ENCODE results near the gene ZNF787.
"Not testable (repeated sequence)": the region's sequence is repeated elsewhere in the genome, so short reads cannot be mapped to it uniquely, and the experiment has no call there.

The ZNF787 gene

GRCh38 chr19:56121180-56122167 lies at the start of gene ZNF787:
Gene ZNF787, minus strand, starts transcription at chr19:56121295. Its CDS starts 18,078 bp downstream, at chr19:56103217.
- peak; percentile 95 for DNase-seq

- no peak for DNase-seq
Measured at GRCh38 chr19:56170261-56170660, 49.2 kb upstream of the ZNF787 start.

DNA sequence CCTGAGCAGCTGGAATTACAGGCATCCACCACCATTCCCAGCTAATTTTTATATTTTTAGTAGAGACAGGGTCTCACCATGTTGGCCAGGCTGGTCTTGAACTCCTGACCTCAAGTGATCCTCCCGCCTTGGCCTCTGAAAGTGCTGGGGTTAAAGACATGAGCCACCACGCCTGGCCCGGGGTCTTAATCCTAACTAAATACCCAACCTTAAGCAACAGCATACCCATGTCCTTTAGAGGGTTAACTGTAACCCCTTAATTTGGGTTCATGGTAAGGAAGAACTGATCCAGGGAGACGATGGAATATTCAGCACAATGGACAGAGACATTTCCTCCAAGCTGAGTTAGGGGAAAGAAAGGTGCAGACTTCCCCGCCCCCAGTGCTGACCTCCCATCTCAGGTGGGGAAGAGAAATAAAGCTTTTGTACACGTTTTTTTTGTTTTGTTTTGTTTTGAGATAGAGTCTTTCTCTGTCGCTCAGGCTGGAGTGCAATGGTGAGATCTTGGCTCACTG lies 46.0 kb upstream of the ZNF787 start:
- no peak for DNase-seq

GRCh38 chr19:56163097-56163496 lies 42.0 kb upstream of the ZNF787 start:
- DNase-seq, result peak; percentile 1

GRCh38 chr19:56162258-56162657 lies 41.2 kb upstream of the ZNF787 start:
- DNase-seq, result peak; percentile 63

DNA sequence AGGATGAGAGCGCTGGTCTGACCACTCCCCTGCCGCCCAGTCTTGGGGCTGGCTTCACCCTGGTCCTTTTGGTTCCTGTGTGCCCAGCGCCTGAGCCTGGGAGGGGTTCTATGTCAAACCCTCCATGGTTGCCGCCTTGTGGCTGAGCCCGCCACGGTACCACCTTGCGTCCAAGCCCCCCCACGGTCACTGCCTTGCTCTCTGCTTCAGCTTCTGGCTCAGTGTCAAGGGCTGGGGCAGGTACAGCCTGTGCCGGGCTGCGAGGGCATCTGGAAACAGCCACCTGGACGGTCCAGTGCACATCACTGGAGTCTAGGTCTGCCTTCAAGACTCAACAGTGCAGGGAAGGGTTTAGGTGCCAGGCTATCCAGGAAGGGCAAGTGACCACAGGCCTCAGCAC lies 40.4 kb upstream of the ZNF787 start:
- DNase-seq, result no peak

GRCh38 chr19:56159622-56160271 lies 38.7 kb upstream of the ZNF787 start:
- DNase-seq, result no peak

DNA sequence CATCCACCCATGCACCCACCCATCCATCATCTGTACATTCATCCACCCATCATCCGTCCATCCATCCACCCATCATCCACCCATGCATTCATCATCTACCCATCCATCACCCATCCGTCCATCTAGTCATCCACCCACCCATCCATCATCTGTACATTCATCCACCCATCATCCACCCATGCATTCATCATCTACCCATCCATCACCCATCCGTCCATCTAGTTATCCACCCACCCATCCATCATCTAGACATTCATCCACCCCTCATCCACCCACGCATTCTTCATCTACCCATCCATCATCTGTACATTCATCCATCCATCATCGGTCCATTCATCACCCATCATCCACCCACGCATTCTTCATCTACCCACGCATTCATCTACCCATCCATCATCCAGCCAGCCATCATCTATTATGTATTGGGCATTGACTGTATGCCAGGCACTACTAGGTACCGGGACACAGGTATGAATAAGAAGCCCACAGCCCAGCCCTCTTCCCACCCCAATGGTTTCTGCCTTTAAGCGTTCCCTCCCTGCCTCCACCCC lies 38.0 kb upstream of the ZNF787 start:
- DNase-seq, result no peak

DNA sequence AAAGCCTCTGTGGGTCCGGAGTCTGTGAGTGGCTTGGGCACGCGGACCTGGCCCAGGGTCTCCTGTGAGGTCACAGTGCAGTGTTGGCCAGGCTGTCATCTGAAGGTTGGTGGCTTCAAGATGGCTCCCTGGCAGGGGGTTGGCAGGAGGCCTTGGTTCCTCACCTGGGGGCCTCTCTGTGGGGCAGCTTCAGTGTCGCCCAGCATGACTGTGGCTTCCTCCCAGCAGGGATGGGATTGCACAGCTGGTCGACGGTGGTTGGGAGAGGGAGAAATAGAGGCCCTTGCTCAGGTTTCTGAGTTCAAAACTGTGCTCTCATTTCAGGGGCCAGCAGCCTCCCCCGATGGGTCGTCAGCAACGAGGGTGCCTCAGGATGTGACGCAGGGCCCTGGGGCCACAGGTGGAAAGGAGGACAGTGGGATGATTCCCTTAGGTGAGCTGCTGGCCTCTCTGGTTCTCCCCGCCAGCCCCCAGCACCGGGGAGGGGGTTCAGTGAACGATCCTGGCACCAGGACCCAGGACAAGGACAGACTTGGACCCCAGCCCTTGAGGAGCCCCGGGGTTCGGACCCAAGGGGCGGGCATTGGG lies 37.2 kb upstream of the ZNF787 start:
- DNase-seq, result no peak

DNA sequence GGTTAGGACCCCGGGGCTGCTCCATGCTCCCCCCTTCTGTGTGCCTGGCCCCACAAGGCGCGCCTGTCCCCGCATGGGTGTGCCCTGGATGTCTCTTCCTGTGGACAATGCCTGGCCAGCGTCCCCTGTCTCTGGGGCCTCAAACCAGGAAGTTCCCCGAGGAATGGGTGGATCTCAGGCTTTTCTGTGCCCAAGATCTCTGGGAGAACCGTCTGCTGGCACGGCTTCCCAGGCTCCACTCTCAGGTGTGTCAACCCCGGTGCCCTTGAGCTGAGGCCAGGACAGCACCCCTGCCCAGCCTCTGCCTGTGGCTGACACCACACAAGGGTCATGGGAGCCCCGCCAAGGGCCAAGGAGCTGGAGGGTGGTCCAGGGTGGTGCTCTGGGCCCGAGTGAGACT lies 35.7 kb upstream of the ZNF787 start:
- DNase-seq, result no peak

- no peak for DNase-seq
Measured at GRCh38 chr19:56155124-56155687, 34.1 kb upstream of the ZNF787 start.

DNA sequence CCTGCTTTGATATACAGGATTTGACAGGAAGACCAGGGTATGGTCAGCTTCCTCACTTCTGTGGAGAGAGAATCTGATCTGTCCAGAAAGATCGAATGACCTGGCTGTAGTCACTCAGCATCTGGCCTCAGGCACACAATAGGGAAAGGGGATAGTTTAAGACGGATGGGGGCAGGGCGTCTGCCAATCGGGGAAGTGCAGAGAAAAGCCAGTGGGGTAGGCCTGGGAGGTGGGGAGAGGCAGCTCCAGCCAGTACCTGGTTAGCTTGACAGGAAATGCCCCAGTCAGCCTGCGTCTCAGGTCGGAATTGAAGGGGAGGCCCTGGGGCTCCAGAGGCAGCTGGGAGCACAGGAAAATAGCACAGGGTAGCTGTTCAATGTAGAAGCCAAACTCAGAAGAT lies 32.4 kb upstream of the ZNF787 start:
- DNase-seq, result no peak

DNA sequence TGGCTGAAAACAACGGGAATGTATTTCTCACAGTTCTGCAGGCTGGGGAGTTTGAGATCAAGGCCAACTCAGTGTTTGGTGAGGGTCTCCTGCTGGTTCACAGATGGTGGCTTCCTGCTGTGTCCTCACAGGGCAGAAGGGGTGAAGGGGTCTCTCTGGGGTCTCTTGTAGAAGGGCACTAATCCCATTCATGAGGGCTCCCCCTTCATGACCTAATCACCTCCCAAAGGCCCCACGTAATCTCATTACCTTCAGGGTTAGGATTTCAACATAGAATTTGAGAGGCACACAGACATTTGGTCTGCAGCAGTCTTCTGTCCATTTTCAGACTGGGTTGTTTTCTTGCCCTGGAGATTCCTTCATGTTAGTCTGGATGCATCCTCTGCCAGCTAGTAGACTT lies 31.5 kb upstream of the ZNF787 start:
- no peak for DNase-seq

DNA sequence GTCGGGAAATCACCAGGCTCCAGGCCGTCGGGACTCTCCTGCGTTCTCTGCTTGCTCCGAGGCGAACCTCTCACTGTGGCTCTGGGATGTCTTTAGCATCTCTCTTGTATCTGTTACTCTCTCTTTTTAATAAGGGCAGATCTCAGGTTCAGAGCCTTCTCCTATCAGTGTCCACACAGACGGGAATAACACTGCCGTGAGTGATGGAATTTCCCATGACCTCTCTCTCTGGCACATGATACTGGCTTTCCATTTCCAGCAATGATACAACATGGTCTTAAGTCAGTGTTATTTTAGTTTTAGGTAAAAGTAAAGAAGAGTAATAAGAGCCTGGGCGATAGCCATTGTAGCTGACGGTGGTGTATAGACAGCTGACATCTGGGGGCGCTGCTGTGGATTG lies 29.3 kb upstream of the ZNF787 start:
- no peak for DNase-seq

DNA sequence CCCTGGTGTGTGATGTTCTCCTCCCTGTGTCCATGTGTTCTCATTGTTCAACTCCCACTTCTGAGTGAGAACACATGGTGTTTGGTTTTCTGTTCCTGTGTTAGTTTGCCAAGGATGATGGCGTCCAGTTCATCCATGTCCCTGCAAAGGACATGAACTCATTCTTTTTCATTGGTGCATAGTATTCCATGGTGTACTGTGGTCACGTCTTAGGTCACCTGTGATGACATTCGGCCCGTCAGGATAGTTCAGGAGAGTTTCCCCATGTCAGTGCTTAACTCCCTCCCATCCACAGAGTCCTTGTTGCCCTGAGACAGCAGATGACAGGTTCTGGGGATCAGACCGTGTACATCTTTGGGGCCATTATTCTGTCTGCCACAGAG lies 28.6 kb upstream of the ZNF787 start:
- no peak for DNase-seq

DNA sequence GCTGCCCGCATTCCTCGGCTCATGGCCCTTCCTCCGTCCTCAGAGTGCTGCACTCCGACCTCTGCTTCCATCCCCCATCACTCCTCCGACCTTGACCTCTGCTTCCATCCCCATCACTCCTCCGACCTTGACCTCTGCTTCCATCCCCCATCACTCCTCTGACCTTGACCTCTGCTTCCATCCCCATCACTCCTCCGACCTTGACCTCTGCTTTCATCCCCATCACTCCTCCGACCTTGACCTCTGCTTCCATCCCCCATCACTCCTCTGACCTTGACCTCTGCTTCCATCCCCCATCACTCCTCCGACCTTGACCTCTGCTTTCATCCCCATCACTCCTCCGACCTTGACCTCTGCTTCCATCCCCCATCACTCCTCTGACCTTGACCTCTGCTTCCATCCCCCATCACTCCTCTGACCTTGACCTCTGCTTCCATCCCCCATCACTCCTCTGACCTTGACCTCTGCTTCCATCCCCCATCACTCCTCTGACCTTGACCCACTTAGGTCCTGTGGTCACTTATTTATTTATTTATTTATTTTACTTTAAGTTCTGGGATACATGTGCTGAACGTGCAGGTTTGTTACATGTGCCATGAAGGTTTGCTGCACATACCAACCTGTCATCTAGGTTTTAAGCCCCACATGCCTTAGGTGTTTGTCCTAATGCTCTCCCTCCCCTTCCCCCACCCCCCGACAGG lies 28.0 kb upstream of the ZNF787 start:
- not testable (repeated sequence) for DNase-seq

GRCh38 chr19:56148096-56148495 lies 27.0 kb upstream of the ZNF787 start:
- DNase-seq, result no peak

DNA sequence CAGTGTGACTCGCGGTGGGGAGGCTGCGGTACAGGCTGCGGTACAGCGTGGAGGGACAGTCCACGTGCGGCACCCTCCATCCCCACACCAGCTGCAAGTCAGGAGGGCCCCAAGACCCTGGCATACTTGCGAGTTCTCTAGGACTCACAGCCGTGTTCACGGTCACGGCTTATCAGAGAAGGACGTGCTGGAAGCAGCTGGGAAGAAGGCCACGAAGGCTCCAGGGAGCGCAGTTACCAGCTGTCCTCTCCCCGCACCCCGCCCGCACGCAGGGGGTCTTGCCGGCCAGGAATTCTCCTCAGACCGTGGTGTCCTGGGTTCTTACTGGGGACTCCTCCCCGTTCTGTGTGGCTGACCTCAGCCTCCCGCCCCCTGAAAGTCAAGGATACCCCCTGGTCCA lies 26.2 kb upstream of the ZNF787 start:
- DNase-seq, result no peak

DNA sequence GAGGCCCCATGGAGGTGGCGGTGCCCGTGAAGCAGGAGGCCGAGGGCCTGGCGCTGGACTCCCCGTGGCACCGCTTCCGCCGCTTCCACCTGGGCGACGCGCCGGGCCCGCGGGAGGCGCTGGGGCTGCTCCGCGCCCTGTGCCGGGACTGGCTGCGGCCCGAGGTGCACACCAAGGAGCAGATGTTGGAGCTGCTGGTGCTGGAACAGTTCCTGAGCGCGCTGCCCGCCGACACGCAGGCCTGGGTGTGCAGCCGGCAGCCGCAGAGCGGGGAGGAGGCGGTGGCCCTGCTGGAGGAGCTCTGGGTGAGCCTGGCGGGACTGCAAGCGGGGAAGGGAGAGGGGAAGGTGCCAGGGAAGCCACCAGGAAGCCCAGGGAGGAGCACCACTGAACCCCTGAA lies 25.8 kb upstream of the ZNF787 start:
- no peak for DNase-seq

GRCh38 chr19:56145698-56146097 lies 24.6 kb upstream of the ZNF787 start:
- DNase-seq, result no peak

- no peak for DNase-seq
Measured at GRCh38 chr19:56144831-56145230, 23.7 kb upstream of the ZNF787 start.

DNA sequence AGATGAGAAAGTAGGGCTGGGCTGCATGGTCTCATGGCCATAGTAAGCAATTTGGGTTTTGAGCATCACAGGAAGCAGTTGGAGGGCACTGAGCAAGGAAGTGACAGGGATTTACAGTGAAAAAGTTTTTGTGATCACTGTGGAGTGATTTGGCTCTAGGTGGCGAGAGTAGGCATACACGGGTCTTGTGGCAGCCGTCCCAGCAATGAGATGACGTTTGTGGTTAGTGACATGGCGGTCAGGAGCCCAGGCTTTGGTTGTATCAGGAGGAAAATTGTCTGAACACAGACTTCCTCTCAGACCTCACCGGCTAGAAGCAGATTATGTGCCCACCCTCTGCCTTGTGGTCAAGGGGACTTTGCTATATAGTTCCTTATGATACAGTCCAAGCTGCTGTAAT lies 23.3 kb upstream of the ZNF787 start:
- DNase-seq, result no peak

Measured in inflammatory macrophage treated with lipopolysaccharide for 4 hours (primary cell).